Thoracic aorta (tissue), 2 donors: ENCODE measurements around the gene IGF2BP1. TPM values are rescaled to one million over a fixed set of nuclear protein-coding genes. Genes with fewer than 3 reads are reported as not detected.

ENCODE experiments used
- ATAC-seq: fragments of 150-250 bp; one replicate; pipeline ENCODE4 v1.8.0; 2017; ENCODE audit warnings: low read depth; ENCODE audit not compliant: insufficient number of reproducible peaks, low FRiP score
- DNase-seq: peaks from one replicate; pipeline ENCODE4 v3.0.0-alpha.2; 2020; ENCODE audit warnings: low spot score
- H3K27ac ChIP-seq, 2 donors: fragments of 200-600 bp; sonication (generic); 1 replicate in 1 of 2; 2 replicates in 1 of 2; pipeline ENCODE4 v1.5.1; 2016; ENCODE audit warnings: mild to moderate bottlenecking in 2 of 2, moderate library complexity in 2 of 2
- H3K27me3 ChIP-seq: fragments of 200-600 bp; sonication (generic); replicated peaks from 2 replicates; pipeline ENCODE4 v1.6.0; 2016; ENCODE audit warnings: mild to moderate bottlenecking; ENCODE audit not compliant: insufficient read depth
- H3K36me3 ChIP-seq: fragments of 200-600 bp; sonication (generic); one replicate; pipeline ENCODE4 v1.5.1; 2016
- H3K4me1 ChIP-seq, 2 donors: fragments of 200-600 bp; sonication (generic); 1 replicate in 1 of 2; 2 replicates in 1 of 2; pipeline versions ENCODE4 v1.5.1 to v1.6.0; 2016; ENCODE audit warnings: low read depth in 2 of 2, mild to moderate bottlenecking in 1 of 2; ENCODE audit not compliant: control insufficient read depth in 1 of 2
- H3K4me3 ChIP-seq: fragments of 200-600 bp; sonication (generic); 2 replicates; pipeline ENCODE4 v1.5.1; 2016; ENCODE audit warnings: mild to moderate bottlenecking
- H3K9me3 ChIP-seq: fragments of 200-600 bp; sonication (generic); 2 replicates; pipeline ENCODE4 v1.5.1; 2016
- total RNA-seq, 2 donors: library from RNA; depleted of rRNA; stranded (reverse); fragments of >200 nt; gene quantifications; one replicate each; pipeline versions ENCODE4 v1.1.0 to v1.2.3, GENCODE V29; 2016
- TF ChIP-seq, protein P1 (sequence below): fragments of 200-600 bp; sonication (generic); IDR thresholded peaks from one replicate; pipeline ENCODE4 v1.5.1; 2019; ENCODE audit warnings: antibody characterized with exemption

Gene IGF2BP1
- total RNA-seq, 2 donors from 2014 or later, result 0.07 TPM; not detected in 1

DNA sequence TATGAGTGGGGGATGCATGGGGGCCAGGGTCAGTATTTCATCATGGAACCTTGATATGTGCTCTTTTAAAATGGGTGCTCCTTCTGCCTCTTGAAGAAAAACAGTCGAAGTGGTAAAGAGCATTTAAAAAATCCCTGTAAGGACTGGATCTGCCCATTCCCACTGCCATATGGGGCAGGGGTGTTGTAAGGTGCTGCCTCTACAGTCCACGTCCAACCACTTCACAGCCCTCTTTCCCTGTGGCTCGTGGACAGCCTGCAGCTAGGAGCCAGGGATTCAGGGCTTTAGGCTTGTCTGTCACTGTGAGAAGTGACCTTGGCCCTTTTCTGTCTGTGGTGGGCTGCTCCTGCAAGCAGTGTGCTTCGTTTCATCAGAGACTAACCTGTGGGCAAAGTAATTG, 44.3 kb downstream of the IGF2BP1 start:
- Histone ChIP-seq H3K27me3 (no peaks in the 10 kb centered on the region), H3K27ac (no peak overlapping the region), H3K9me3 (no peaks in the 10 kb centered on the region), H3K4me3 (no peak overlapping the region), H3K4me1 (no peaks in the 10 kb centered on the region), H3K36me3 (no peaks in the 10 kb centered on the region)
- no peak for DNase-seq
- TF ChIP-seq, protein P1, sequence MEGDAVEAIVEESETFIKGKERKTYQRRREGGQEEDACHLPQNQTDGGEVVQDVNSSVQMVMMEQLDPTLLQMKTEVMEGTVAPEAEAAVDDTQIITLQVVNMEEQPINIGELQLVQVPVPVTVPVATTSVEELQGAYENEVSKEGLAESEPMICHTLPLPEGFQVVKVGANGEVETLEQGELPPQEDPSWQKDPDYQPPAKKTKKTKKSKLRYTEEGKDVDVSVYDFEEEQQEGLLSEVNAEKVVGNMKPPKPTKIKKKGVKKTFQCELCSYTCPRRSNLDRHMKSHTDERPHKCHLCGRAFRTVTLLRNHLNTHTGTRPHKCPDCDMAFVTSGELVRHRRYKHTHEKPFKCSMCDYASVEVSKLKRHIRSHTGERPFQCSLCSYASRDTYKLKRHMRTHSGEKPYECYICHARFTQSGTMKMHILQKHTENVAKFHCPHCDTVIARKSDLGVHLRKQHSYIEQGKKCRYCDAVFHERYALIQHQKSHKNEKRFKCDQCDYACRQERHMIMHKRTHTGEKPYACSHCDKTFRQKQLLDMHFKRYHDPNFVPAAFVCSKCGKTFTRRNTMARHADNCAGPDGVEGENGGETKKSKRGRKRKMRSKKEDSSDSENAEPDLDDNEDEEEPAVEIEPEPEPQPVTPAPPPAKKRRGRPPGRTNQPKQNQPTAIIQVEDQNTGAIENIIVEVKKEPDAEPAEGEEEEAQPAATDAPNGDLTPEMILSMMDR, result no peak
- ATAC-seq, result no peak

DNA sequence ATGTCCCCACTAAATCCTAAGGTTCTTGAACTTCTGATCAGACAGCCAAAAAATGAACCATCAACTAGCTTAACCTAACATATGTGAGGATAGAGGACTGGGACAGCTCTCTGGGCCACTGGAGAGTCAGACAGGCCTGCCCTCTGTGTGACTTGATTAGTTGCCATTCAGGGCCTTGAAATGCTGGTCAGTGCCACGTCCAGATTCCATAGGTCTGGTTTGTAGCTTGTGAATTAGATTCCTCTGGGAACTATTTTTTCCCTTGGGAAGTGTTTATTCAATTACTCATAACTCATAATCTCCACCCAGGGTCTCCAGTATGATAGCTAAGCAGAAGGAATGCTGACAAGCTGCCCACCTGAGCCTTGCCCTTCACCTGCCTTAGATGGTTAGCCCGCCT, 48.2 kb downstream of the IGF2BP1 start:
- DNase-seq (no peak), ATAC-seq (no peak)
- H3K27ac ChIP-seq, result no peak overlapping the region
- no peaks in the 10 kb centered on the region for H3K4me1 ChIP-seq
- H3K36me3 ChIP-seq, result no peaks in the 10 kb centered on the region
- H3K27me3 ChIP-seq, result no peaks in the 10 kb centered on the region
- no peaks in the 10 kb centered on the region for H3K9me3 ChIP-seq
- H3K4me3 ChIP-seq, result no peak overlapping the region
- TF ChIP-seq, protein P1, result no peak

DNA sequence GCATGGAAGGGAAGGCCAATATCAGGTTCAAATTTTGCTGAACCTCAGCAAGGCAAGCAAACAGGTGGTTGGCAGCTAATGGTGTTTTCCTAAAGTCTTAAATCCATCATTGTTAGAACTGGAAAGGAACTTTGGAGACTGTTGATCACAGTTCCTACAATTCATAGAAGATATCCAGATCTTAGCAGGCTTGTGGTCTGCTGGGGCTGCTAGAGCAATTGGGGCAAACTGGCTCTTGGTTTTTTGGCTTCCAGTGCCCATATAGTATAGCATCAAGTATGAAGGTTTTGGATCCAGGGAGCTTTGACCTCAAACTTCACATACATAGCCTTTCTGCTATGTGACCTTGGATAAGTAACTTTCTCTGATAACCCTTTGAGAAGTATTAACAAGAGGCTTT, 49.7 kb downstream of the IGF2BP1 start:
- no peaks in the 10 kb centered on the region for H3K36me3 ChIP-seq
- ATAC-seq, result no peak

DNA sequence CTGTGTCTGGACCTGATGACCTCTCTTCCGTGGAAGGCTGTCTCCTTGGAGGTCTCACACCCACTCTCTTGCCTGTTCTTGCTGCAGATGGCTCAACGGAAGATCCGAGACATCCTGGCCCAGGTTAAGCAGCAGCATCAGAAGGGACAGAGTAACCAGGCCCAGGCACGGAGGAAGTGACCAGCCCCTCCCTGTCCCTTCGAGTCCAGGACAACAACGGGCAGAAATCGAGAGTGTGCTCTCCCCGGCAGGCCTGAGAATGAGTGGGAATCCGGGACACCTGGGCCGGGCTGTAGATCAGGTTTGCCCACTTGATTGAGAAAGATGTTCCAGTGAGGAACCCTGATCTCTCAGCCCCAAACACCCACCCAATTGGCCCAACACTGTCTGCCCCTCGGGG, 52.1 kb downstream of the IGF2BP1 start:
- H3K27me3 ChIP-seq, result no peaks in the 10 kb centered on the region
- no peak overlapping the region for H3K27ac ChIP-seq
- H3K4me3 ChIP-seq, result no peak overlapping the region
- H3K9me3 ChIP-seq, result no peaks in the 10 kb centered on the region
- ATAC-seq (no peak), DNase-seq (no peak)
- no peaks in the 10 kb centered on the region for H3K4me1 ChIP-seq
- TF ChIP-seq, protein P1, result no peak
- no peaks in the 10 kb centered on the region for H3K36me3 ChIP-seq

More for the DNA sequence above, 49.7 kb downstream of the IGF2BP1 start:
- no peaks in the 10 kb centered on the region for H3K27me3 ChIP-seq
- no peak for DNase-seq
- no peaks in the 10 kb centered on the region for H3K4me1 ChIP-seq
- TF ChIP-seq, protein P1, result no peak
- no peaks in the 10 kb centered on the region for H3K9me3 ChIP-seq
- no peak overlapping the region for H3K4me3 ChIP-seq
- H3K27ac ChIP-seq, result no peak overlapping the region

DNA sequence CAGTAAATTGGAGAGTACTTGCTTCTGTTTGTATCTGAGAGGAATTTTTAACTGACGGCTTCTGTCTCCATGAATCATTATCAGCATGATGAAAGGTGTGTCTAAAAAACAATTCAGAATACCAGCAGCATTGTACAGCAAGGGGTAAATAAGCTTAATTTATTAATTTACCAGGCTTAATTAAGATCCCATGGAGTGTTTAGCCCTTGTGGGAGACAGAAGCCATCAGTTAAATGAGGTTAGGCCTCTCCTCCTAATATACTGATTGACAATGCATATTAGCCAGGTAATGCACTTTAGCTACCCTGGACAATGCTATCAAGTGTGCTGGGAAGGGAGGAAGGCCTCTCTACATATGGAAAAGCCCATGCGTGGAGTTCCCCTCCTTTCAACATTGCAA, 53.4 kb downstream of the IGF2BP1 start:
- Histone ChIP-seq H3K27ac (no peak overlapping the region), H3K27me3 (no peaks in the 10 kb centered on the region), H3K9me3 (no peaks in the 10 kb centered on the region), H3K36me3 (no peaks in the 10 kb centered on the region), H3K4me1 (no peaks in the 10 kb centered on the region), H3K4me3 (no peak overlapping the region)
- no peak for ATAC-seq
- no peak for DNase-seq
- TF ChIP-seq, protein P1, result no peak
